ENCODE measurements around the gene DUSP5.

DUSP5 gene

GRCh38 chr10:110497438-110498086, at the start of gene DUSP5:
Gene DUSP5, plus strand, starts transcription at chr10:110497907. Its CDS starts 215 bp downstream, at chr10:110498122.
- peak within 1 kb of the TSS; percentile 66 for H3K4me3 ChIP-seq (ENCODE audit: low read depth, low read length)
- peak; percentile 75 for DNase-seq (ENCODE audit: low read depth)
- no peak for TF ChIP-seq CTCF (IDR thresholded peaks at IDR 0.05; ENCODE audit: control insufficient read depth, extremely low read depth, insufficient read depth)

- H3K4me3 ChIP-seq (ENCODE audit: low read depth, low read length) = no peak overlapping the region
- no peak for DNase-seq (ENCODE audit: low read depth)
- TF ChIP-seq CTCF (IDR thresholded peaks at IDR 0.05; ENCODE audit: control insufficient read depth, extremely low read depth, insufficient read depth) = no peak
Observed at GRCh38 chr10:110448682-110449418, 48.9 kb upstream of the DUSP5 start.

- no peak for DNase-seq (ENCODE audit: low read depth)
- no peak overlapping the region for H3K4me3 ChIP-seq (ENCODE audit: low read depth, low read length)
- TF ChIP-seq CTCF (IDR thresholded peaks at IDR 0.05; ENCODE audit: control insufficient read depth, extremely low read depth, insufficient read depth) = no peak
Observed at GRCh38 chr10:110455446-110455845, 42.3 kb upstream of the DUSP5 start.

- no peak overlapping the region for H3K4me3 ChIP-seq (ENCODE audit: low read depth, low read length)
- no peak for TF ChIP-seq CTCF (IDR thresholded peaks at IDR 0.05; ENCODE audit: control insufficient read depth, extremely low read depth, insufficient read depth)
- DNase-seq (ENCODE audit: low read depth) = no peak
Observed at GRCh38 chr10:110456046-110456445, 41.7 kb upstream of the DUSP5 start.

GRCh38 chr10:110456523-110457091, 41.1 kb upstream of the DUSP5 start:
- TF ChIP-seq CTCF (IDR thresholded peaks at IDR 0.05; ENCODE audit: control insufficient read depth, extremely low read depth, insufficient read depth) = no peak
- DNase-seq (ENCODE audit: low read depth) = no peak
- no peak overlapping the region for H3K4me3 ChIP-seq (ENCODE audit: low read depth, low read length)

- TF ChIP-seq CTCF (IDR thresholded peaks at IDR 0.05; ENCODE audit: control insufficient read depth, extremely low read depth, insufficient read depth) = no peak
- no peak for DNase-seq (ENCODE audit: low read depth)
- no peak overlapping the region for H3K4me3 ChIP-seq (ENCODE audit: low read depth, low read length)
Observed at GRCh38 chr10:110457851-110458250, 39.9 kb upstream of the DUSP5 start.
